ENCODE measurements around the gene EIF3L.

Gene EIF3L

GRCh38 chr22:37817705-37818408 lies 31.4 kb upstream of the EIF3L start:
- peak; percentile 46 for DNase-seq

GRCh38 chr22:37818409-37819104 lies 30.7 kb upstream of the EIF3L start:
- no peak for DNase-seq

- no peak for DNase-seq
Measured at GRCh38 chr22:37819105-37819433, 30.1 kb upstream of the EIF3L start.

- no peak for DNase-seq
Measured at GRCh38 chr22:37820350-37820749, 28.9 kb upstream of the EIF3L start.

- DNase-seq: no peak
Measured at GRCh38 chr22:37822079-37822833, 27.0 kb upstream of the EIF3L start.

GRCh38 chr22:37823134-37823985 lies 25.9 kb upstream of the EIF3L start, which contains the start of gene GALR3:
GALR3 (plus strand) TSS chr22:37823382; CDS start chr22:37823407, 25 bp downstream.
- DNase-seq: no peak

GRCh38 chr22:37824674-37825641 lies 24.3 kb upstream of the EIF3L start:
- DNase-seq: no peak

- no peak for DNase-seq
Measured at GRCh38 chr22:37827056-37827455, 22.2 kb upstream of the EIF3L start.

- no peak for DNase-seq
Measured at GRCh38 chr22:37830093-37830842, 19.0 kb upstream of the EIF3L start.

GRCh38 chr22:37831472-37831871 lies 17.7 kb upstream of the EIF3L start:
- DNase-seq: no peak

- DNase-seq: no peak
Measured at GRCh38 chr22:37832022-37832857, 17.0 kb upstream of the EIF3L start.

GRCh38 chr22:37842015-37842793 lies 7.0 kb upstream of the EIF3L start:
- no peak for DNase-seq

- no peak for DNase-seq
Measured at GRCh38 chr22:37843741-37844089, 5.5 kb upstream of the EIF3L start.

- no peak for DNase-seq
Measured at GRCh38 chr22:37844904-37845329, 4.3 kb upstream of the EIF3L start.

GRCh38 chr22:37846433-37846832 lies 2.8 kb upstream of the EIF3L start:
- no peak for DNase-seq

GRCh38 chr22:37848587-37849088 lies 581 bp upstream of the EIF3L start:
- DNase-seq: no peak

GRCh38 chr22:37850801-37851200 lies 1.6 kb downstream of the EIF3L start:
- DNase-seq: no peak

GRCh38 chr22:37852418-37852817 lies 3.2 kb downstream of the EIF3L start:
- DNase-seq: no peak

- no peak for DNase-seq
Measured at GRCh38 chr22:37854946-37855345, 5.7 kb downstream of the EIF3L start.

Data from NCI-H226 (cell line).